Measurements from ENCODE around the gene WFS1. TPM values are rescaled to one million over a fixed set of nuclear protein-coding genes. Genes with fewer than 3 reads are reported as not detected.

WFS1 gene
- total and polyA plus RNA-seq, 2 of the 8 experiments (the other 6 are each of a cell fraction or from before 2014, with no cell fraction given): 29.1 to 43.1 TPM

DNA sequence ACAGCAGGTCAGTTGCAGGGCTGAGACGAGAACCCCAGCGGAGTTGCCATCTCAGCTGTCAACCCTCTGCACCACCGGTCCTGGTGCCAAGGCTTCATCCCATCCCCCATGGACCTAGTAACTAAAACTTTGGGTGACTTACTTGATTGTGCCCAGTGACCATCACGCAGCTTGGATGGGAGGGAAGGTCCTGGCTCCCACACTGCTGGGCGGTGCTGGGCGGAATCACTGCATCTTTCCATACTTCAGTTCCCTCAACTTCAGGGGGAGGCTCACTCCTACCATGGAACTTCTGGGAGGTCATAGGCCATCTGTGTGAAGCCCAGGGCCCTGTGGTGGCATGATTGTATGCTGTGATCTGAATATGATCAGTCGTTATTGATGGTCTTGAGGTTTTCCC lies 43.1 kb upstream of the WFS1 start:
- H3K27me3 ChIP-seq (replicated peaks in 1 of 4; ENCODE audit: control insufficient read depth in 3 of 4, extremely low read depth in 1 of 4, insufficient read depth in 3 of 4, low read length in 3 of 4): peaks cover 0 to 9% (median 7%) of the 10 kb centered on the region in 4 experiments; a peak in 4 of 7 replicates
- H2BK20ac ChIP-seq (ENCODE audit: low read length): no peak overlapping the region
- no peak overlapping the region for H4K5ac ChIP-seq (ENCODE audit: insufficient read length, low read depth, low read length)
- H3K4me3 ChIP-seq (ENCODE audit: extremely low read depth in 1 of 4, insufficient read depth in 2 of 4, low read depth in 3 of 4, low read length in 4 of 4): no peak overlapping the region
- DNase-seq (ENCODE audit: low read depth in 1 of 2, low spot score in 2 of 2): no peak
- H2BK15ac ChIP-seq (ENCODE audit: low read length): no peak overlapping the region
- no peaks in the 10 kb centered on the region for H3K9me3 ChIP-seq (ENCODE audit: insufficient read depth in 2 of 2, low read depth in 1 of 2, low read length in 1 of 2)
- H2AFZ ChIP-seq (ENCODE audit: low read length): no peak overlapping the region
- no peak overlapping the region for H3K56ac ChIP-seq (replicated peaks; ENCODE audit: insufficient read length, low read depth, low read length)
- no peak overlapping the region for H2BK5ac ChIP-seq (ENCODE audit: low read depth, low read length)
- no peak overlapping the region for H3K27ac ChIP-seq (ENCODE audit: low read depth, low read length)
- H2BK12ac ChIP-seq (ENCODE audit: low read depth, low read length): no peak overlapping the region
- H4K20me1 ChIP-seq (replicated peaks in 1 of 2; ENCODE audit: control insufficient read depth in 1 of 2, insufficient read depth in 2 of 2, low read length in 2 of 2): peaks cover 0 to 5% of the 10 kb centered on the region in 2 experiments
- no peak overlapping the region for H3K23ac ChIP-seq (ENCODE audit: insufficient read length)
- no peak overlapping the region for H4K91ac ChIP-seq (replicated peaks; ENCODE audit: insufficient read length, low read length)
- no peaks in the 10 kb centered on the region for H3K36me3 ChIP-seq (ENCODE audit: control insufficient read depth in 2 of 4, insufficient read depth in 4 of 4, low read length in 3 of 4)
- H3K79me1 ChIP-seq (ENCODE audit: low read depth, low read length): no peaks in the 10 kb centered on the region
- H3K23me2 ChIP-seq (ENCODE audit: low read depth, low read length): peaks cover 5% of the 10 kb centered on the region
- no peak overlapping the region for H2AK5ac ChIP-seq (ENCODE audit: low read depth, low read length)
- no peak overlapping the region for H3K14ac ChIP-seq (ENCODE audit: insufficient read length)
- H3K18ac ChIP-seq (ENCODE audit: extremely low read depth, low read length): no peak overlapping the region
- ChIA-PET CTCF (ENCODE audit: partially characterized antibody) (interaction anchor here (1.3 to 3.6 kb wide), 3 partner anchors 25 to 139 kb away, joined by 5 to 11 read pairs (median 10); no protein-coding TSS in a partner anchor), POLR2A (ENCODE audit: partially characterized antibody) (no interaction called here)
- FAIRE-seq: no peak
- 91% methylated on average over 7 of the region's 7 CpGs; no CpG with 5 or more reads in 1 of the 2 experiments for WGBS, 2 experiments (ENCODE audit: extremely low coverage in 1 of 2, insufficient coverage in 1 of 2, insufficient read length in 1 of 2, insufficient replicate concordance in 2 of 2, low coverage in 1 of 2, low lambda C conversion rate in 2 of 2, missing lambda C conversion rate in 1 of 2)
- H3K4ac ChIP-seq (replicated peaks; ENCODE audit: insufficient read length, low read depth, low read length): no peak overlapping the region
- no peak overlapping the region for H2BK120ac ChIP-seq (replicated peaks; ENCODE audit: low read depth, low read length)
- H3K4me1 ChIP-seq (replicated peaks in 1 of 4; ENCODE audit: control insufficient read depth in 3 of 4, insufficient read depth in 4 of 4, low read length in 3 of 4): peaks cover 0 to under 1% (median 0%) of the 10 kb centered on the region in 4 experiments; a peak in 3 of 7 replicates
- no peak overlapping the region for H4K8ac ChIP-seq (ENCODE audit: extremely low read depth, insufficient read depth, low read length)
- H3K9ac ChIP-seq (replicated peaks in 1 of 4; ENCODE audit: extremely low read depth in 1 of 4, low read depth in 3 of 4, low read length in 3 of 4): no peak overlapping the region
- no peak overlapping the region for H3K4me2 ChIP-seq (ENCODE audit: insufficient read depth in 1 of 2, low read depth in 2 of 2, low read length in 2 of 2)
- no peaks in the 10 kb centered on the region for H3K79me2 ChIP-seq (ENCODE audit: control insufficient read depth in 1 of 2, insufficient read depth in 2 of 2, low read length in 2 of 2)
- no peak for TF ChIP-seq POU5F1 (IDR thresholded peaks at IDR 0.05; ENCODE audit: low read depth, low read length)
- no peak for TF ChIP-seq ZNF274 (IDR thresholded peaks at IDR 0.05; ENCODE audit: borderline replicate concordance, extremely low read depth, low read length)
- no peak for TF ChIP-seq JUN (IDR thresholded peaks at IDR 0.05; ENCODE audit: low read depth, low read length)
- no peak for TF ChIP-seq HDAC6 (IDR thresholded peaks at IDR 0.05; ENCODE audit: low read depth, low read length)
- no peak for TF ChIP-seq FOSL1 (IDR thresholded peaks at IDR 0.05; ENCODE audit: insufficient read depth, low read depth, low read length)
- no peak for TF ChIP-seq SIN3A (conservative IDR thresholded peaks at IDR 0.05 in 1 of 2, IDR thresholded peaks at IDR 0.05 in 1 of 2; ENCODE audit: low read depth in 1 of 2, low read length in 2 of 2)
- TF ChIP-seq POLR2A (IDR thresholded peaks at IDR 0.05; ENCODE audit: control extremely low read depth in 1 of 2, low read depth in 2 of 2, low read length in 2 of 2): no peak
- TF ChIP-seq KDM1A (IDR thresholded peaks at IDR 0.05; ENCODE audit: borderline replicate concordance, low read length): no peak
- TF ChIP-seq TCF12 (IDR thresholded peaks at IDR 0.05; ENCODE audit: low read depth, low read length): no peak
- no peak for TF ChIP-seq SIX5 (IDR thresholded peaks at IDR 0.05; ENCODE audit: low read depth, low read length)
- no peak for TF ChIP-seq SIRT6 (IDR thresholded peaks at IDR 0.05; ENCODE audit: low read length)
- TF ChIP-seq, protein P1, sequence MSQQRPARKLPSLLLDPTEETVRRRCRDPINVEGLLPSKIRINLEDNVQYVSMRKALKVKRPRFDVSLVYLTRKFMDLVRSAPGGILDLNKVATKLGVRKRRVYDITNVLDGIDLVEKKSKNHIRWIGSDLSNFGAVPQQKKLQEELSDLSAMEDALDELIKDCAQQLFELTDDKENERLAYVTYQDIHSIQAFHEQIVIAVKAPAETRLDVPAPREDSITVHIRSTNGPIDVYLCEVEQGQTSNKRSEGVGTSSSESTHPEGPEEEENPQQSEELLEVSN (IDR thresholded peaks at IDR 0.05): no peak
- TF ChIP-seq ASH2L (IDR thresholded peaks at IDR 0.05; ENCODE audit: low read length): no peak
- TF ChIP-seq, protein P2, sequence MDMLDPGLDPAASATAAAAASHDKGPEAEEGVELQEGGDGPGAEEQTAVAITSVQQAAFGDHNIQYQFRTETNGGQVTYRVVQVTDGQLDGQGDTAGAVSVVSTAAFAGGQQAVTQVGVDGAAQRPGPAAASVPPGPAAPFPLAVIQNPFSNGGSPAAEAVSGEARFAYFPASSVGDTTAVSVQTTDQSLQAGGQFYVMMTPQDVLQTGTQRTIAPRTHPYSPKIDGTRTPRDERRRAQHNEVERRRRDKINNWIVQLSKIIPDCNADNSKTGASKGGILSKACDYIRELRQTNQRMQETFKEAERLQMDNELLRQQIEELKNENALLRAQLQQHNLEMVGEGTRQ (IDR thresholded peaks at IDR 0.05; ENCODE audit: low read length): no peak
